SKM-1 (cell line): ENCODE data around the gene LIX1L.

ENCODE experiments used
- DNase-seq: peaks from one replicate; lab custom pipeline; 2025; ENCODE audit not compliant: unreplicated experiment; lab: John Stamatoyannopoulos, UW

LIX1L gene

DNA sequence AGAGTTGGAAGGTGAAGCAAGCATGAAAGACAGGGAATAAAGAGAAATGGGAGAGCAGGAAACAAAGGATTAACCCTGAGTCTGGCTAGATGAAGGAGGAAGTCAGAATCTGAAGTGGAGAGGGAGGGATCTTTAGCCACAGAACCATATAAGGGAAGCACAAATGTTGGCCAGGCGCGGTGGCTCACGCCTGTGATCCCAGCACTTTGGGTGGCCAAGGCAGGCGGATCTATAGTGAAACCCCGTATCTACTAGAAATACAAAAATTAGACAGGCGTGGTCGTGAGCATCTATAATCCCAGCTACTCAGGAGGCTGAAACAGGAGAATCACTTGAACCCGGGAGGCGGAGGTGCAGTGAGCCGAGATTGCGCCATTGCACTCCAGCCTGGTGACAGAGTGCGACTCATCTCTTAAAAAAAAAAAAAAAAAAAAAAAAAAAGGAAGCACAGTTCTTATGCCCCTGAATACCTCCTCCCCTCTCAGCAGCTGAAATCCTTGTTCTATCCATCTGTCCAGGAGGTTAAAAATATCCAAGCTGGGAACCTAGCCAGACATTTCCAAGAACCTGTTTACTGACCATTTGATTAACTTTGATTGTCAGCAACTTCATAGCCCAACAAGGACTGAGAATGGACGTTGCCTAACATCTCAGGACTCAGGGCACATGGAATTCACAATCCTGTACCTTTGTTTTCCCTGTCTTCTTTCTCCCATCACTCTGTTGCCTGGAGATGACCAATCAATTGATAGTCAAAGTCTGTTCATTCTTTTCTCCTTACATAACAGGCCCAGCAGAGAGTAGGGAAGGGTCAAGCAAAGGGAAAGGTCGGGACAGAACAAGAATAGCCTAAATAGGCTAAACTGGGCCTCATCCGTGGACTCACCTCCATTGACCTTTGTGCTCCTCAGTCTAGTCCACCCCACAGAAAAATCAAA, 28.0 kb upstream of the LIX1L start:
- DNase-seq, result peak; percentile 90

DNA sequence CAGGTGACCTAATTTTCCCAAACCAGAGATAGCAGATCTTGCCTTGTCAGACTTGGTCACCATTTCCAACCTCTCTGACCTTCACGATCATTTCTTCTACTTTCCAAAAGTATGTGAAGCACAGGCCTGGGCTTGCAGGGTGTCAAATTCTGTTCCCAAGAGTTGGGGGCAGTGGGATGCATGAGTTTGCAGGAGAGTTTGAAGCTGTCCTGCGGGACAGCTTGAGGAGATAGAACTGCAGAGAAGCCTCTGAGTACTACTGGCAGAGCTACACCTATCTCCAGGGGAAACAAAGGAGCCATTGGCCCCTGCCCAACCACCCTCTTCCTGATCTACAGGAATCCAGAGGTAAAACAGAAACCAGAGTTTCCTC, 27.3 kb upstream of the LIX1L start:
- no peak for DNase-seq

DNA sequence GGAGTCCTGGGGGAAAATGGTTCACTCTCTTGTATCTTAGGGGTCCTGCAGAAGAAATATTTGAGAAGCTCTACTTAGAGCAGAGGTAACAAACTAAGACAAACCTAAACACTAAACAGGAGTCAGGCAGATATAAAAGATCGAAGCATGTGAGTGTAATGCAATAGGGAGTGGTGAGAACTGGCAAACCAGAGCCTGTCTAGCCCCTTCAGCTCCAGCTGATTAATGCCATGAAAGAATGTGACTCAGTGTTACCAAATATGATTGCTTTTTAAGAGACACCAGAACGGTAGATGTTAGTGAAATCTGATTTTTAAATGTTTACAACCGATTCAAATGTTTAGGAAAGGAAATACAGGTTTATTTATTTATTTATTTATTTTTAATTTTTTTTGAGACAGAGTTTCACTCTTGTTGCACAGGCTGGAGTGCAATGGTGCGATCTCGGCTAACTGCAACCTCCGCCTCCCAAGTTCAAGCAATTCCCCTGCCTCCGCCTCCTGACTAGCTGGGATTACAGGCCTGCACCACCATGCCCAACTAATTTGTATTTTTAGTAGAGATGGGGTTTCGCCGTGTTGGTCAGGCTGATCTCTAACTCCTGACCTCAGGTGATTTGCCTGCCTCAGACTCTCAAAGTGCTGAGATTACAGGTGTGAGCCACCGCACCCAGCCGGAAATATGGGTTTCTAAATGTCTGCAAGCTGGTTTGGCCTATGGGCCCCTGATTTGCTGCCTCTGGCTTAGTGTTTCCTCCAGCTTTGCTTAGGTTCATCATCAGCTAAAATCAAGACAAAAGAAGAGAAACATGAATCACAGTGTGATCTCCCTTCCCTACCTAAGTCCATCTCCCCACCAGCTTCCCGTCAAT, 26.4 kb upstream of the LIX1L start:
- no peak for DNase-seq

DNA sequence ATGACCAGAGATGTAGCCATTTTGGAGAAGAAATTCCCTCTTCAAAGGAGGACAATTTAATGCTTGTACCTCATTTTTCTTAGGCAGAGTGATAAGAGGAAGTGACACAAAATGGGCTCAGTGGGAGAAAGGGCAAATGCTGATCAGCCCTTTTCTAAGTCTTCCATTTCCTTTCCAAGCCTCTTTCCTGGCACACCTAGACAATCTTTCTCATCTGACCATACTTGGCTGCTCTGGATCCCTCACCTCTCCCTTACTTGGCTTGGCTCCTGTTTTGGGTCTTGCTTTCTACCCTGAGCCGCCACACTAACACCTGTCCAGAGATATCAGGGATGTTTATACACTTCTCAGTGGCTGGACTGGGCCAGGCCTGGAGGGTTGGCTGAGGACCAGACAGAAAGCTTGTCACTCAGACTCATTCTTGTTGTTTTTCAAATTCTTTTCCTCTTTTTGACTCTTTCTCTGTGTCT, 25.4 kb upstream of the LIX1L start:
- DNase-seq, result no peak

DNA sequence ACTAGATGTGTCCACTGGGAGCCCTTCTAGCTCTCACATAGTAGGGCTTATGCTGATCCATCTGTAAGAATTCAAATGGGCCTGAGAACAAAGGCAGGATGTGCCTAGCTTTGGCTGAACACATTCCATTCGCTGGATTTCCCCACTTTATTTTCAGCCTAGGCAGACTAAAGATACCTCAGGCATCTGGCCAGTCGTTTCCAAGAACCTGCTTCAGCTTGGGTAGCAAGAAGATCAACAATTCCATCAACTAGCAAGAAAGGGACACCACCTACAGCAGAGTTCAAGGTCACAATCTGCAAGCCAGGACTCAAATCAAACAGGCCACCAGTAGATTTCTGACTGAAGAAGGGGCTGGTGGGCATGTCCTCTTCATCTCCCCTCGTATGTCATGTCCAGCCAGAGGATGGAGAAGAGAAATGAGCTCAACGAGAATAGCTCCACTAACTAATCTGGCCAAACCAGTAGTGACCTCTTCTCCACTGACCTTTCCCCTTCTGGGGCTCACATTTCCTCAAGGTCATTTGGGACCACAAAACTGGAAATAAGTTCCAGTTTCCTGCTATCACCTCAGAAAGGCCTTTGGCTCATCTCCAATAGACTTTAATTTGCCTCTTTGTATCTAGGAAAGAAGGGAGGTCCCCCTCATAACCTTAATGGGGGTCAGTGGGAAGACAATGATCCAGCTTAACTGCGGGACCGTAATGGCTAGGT, 24.4 kb upstream of the LIX1L start:
- DNase-seq, result no peak

DNA sequence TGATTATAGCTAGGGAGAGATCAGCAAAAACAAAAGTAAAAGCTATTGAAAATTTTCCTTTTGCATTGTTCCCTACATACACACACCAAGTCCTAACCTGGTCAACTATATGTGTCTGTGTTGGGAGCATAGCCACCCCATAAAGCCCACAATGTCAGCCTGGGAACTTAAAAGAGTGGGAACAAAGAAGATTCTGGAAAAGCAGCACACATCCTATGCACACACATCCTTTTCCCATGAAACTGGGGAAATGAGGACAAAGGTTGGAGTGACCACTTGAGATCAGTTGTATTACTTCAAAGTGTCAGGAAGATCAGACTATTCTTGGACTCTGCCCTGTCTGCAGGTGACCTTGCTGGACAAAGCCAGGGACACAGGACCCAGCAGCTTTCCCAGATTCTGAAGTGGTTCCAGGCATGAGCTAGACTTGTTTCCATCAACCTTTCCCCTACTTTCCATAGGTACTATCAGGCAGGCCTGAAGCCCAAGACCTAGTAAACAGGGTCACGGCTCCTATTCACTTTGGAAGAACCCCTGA, 22.7 kb upstream of the LIX1L start:
- no peak for DNase-seq

DNA sequence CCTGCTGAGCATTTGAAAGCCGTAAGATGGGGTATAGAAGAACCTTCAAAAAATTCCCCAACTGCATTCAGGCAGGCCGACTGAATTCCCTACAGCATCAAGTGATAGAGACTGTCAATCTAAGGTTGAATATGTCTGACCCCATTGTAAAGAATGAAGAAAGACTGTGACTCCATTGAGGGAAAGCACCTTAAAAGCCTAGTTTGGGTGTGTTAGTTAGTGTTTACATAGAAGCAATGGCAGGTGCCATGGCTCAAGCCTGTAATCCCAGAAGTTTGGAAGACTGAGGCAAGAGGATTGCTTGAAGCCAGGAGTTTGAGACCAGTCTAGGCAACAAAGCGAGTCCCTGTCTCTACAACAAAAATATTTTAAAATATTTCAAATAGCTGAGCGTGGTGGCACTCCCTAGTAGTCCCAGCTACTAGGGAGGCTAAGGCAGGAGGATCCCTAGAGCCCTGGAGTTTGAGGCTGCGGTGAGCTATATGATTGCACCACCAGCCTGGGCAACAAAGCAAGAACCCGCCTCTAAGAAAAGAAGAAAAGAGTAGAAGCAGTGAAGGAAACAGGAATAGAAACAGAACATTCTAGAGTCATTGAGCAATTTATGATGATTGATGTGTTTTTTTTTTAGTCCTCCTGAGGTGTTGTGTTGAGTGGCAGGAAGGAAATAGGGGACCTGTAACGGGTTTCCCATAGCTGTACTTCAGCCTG, 22.1 kb upstream of the LIX1L start:
- DNase-seq, result peak; percentile 79

DNA sequence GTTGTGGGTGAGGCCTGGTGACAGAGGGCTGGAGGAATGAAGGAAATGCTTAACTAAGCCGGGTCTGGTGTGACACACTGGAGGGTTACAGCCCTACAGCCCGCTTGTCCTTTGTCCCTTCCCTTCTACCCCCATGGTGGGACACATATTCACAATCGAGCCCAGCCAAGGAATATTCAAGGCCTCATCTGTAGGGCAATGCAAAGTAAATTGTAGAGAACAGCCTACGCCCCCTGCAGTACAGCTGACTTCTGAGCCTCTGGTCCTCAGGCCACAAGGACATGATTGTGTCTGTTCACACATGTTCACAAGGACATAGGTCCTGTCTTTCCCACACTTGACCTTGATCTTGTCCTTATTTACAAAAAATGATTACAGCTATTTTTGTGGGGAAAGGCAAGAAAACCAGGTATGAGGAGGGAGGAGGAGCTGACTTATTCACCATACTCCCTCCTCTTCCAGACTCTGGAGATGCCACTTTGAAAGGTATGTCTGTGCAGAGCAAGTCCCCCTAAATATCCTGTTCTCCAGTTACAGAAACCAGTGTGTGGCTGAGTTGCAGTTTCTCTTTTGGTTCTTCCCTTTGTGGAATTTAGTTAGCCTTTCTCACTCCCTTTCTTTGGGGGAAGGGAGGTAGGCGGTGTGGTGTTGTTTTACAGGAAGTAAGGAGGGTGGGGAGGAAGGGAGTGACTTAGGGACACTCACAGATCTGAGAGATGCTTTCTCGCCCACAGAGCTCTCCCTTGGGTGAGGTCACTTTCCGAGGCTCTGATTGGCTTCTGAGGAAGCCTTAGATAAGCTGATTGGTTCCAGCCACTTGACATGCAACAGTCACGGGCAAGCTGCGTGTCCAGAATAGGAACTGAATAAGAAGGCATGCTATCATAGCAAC, 21.3 kb upstream of the LIX1L start:
- DNase-seq, result peak; percentile 100

DNA sequence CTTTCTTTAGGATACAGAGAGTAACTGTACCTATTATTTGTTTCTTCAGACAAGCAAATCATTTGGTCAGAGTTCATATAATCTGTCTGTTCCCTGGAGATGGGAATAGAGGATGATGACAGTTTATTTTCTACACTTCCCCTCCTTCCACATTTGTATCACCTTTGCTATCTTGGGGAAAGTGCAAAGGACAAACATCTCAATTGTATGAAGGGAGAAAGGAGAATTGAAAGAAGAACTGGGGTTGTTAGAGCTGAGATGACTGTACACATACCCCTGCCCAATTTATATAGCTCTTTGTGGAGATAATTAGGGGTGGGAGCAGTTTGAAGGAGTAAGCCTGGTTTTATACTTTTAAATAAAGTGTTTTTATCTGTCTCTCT, 20.6 kb upstream of the LIX1L start:
- DNase-seq, result no peak

DNA sequence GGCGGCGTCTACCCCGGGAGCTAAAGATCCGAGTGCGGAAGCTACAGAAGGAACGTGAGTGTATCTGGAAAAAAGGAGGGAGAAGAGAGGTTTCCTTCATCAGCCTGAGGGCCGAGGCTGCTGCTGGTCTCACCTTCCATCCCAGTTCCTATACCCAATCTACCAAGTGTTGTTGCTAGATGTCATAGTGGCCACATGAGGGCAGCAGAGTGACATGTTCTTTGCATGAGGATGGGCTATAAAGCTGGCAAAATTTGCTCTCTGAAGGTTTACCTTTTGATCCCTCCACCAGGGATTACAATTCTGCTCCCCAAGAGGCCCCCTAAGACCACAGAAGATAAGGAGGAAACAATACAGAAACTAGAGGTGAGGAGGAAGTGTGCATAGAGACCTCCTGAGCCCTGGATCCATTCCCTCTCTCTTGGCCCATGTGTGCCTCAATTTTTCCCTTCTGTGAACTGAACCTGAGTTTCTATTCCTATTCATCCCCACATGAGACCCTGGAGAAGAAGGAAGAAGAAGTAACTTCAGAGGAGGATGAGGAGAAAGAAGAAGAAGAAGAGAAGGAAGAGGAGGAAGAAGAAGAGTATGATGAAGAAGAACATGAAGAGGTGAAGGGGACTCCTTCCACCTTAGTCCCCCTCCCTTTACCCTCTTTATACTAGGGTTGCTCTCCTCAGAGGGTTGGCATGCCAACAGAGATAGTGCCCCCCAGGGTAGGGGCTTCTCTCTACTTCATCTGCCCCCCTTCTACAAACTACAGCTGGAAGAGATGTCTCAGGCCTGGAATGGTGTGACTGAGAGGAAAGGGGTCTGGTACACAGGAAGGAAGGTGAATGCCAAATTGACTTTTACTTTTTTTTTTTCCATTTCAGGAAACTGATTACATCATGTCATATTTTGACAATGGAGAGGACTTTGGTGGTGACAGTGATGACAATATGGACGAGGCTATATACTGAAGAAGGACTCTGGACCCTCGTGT, 20.0 kb upstream of the LIX1L start:
- peak; percentile 91 for DNase-seq

DNA sequence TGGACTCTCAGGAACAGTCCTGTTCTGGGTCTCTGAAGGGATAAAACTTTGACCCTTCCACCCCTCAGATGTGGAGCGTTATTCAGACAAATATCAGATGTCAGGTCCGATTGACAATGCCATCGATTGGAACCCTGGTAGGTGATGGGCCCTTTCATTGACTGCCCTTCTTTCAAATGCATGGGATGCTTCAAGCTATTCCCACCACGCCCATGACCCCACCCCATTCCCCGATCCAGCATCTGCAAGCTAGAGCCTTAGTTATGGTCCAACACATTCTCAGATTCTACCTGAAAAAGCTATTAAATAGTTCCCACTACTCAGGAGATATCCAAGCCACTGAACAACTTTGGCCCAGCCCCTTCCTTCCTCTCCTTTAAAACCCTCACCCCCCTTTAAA, 19.2 kb upstream of the LIX1L start:
- DNase-seq, result no peak

DNA sequence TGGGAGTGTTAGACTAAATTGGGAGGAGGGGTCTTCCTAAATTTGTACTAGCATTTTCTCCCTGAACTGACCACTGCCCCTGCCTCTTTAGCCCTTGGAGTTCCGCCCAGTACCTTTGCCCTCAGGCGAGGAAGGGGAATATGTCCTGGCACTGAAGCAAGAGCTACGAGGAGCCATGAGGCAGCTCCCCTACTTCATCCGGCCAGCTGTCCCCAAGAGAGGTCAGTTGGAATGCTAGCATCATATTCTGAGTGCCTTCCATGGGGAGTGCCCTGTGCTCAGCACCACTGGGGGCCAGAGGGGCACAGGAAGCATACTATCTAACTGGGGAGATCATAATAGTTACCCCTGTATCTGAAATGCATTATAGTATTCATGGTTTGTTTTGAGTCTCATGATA, 17.4 kb upstream of the LIX1L start:
- no peak for DNase-seq

DNA sequence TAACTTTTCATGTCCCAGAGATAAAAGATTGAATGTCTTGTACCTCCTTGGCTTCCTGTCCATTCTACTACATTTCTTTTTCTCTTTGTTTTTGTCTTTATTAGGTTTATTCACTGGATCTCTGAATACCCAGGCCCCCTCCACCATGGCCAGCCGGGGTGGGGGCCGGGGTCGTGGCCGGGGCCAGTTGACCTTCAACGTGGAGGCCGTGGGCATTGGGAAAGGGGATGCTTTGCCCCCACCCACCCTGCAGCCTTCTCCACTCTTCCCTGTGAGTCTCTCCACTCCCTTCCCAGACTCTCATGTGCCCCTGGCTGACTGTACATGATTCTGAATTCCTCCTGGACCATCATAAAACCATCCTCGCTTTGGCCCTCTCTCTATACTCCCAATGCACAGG, 16.9 kb upstream of the LIX1L start:
- DNase-seq, result no peak

DNA sequence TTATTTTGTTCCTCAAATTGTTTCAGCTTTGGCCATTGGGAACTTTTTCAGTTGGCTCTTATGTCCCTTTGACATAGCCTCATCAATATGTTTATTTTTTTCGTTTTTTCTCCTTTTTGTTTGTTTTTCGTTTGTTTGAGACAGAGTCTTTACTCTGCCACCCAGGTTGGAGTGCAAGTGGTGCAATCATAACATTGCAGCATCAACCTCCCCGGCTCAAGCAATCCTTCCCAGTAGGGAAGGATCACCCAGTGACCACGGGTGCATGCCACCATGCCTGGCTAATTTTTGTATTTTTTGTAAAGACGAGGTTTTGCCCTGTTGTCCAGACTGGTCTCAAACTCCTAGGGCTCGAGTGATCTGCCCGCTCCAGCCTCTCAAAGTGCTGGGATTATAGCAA, 14.8 kb upstream of the LIX1L start:
- no peak for DNase-seq

DNA sequence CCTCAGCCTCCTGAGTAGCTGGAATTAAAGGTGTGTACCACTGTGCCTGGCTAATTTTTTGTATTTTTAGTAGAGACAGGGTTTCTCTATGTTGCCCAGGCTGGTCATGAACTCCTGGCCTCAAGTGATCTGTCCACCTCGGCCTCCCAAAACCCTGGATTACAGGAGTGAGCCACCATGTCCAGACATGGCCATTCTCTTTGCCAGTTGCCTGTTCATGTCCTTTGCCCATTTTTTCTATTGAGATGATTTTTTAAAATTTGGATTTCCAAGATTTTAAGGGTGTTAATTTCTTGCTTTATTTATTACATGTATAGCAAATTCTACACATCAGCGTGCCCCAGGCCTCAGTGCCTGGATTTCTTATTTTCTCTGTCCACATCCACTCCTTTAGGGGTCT, 9.5 kb upstream of the LIX1L start:
- DNase-seq, result no peak

DNA sequence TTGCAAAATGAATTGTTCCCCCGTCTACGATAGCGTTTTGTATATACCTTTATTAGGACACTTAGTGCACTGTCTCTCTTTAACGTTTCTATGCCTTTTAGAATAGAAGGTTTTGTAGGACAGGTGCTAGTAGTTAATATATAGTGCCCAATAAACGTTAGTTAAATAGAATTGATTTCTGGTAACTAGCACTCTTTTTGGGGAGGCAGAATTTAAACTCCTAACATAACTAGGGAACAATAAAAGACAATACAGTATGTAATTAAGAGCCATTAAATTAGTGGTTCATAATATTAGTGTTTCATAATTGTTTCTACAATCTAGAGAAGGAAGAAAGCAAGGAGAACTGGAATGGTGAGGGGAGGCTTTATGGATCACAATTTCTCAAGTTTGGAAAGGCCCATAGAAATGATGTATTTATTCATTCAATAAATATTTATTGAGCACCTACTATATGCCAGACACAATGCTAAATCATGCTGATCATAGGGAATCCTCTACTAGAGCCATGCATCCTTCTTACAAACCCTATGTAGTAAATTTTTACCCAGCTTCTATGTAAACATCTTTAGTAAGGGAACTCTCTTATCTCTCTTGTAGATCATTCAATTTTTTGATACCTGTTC, 7.4 kb upstream of the LIX1L start:
- DNase-seq, result no peak

DNA sequence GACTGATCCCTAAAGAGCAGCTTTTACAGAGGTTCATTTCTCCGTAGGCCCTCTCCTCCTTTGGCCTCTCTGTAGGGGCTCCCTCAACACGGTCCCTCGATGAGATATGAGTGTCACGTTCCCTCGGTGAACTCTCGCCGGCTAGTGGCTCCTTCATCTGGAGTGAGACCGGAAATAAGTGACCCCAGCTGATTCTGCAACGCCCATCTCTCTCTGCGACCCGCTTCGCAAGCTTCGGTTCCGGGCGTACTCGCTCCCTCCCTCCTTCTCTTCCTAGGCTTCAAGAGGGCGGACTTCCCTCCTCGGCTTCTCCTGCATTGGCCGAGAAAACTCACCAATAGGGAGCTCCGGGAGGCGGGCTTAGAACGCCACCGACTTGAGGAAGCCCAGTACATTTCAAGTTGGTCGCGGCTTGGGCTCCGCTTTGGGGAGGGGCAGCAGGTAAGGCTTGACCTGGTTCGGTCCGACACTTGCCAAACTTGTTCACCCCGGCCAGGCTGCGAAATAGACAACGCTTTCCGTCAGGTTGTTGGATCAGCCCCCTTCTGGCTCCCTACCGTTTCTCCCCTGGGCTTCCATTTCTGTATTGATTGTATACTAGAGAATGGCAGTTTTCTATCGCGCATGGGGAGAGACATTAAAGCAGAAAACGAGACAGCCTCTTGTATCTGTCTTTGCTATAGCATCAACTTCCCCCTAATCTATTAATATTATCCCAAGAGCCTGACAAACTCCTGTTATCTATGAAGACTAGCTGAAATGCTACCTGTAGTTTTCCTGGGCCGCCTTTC, 6.7 kb upstream of the LIX1L start, which contains the start of the genes ANKRD34A and POLR3GL:
TSS of gene ANKRD34A (minus strand) at position 248 of the 791 bp plus-strand sequence. CDS start 2,816 bp downstream, outside the sequence.
TSS of gene POLR3GL (plus strand) at position 363 of the 791 bp plus-strand sequence. CDS start 10,176 bp downstream, outside the sequence.
- DNase-seq, result peak; percentile 96
